ENCODE measurements around the gene NOS1. TPM values are rescaled to one million over a fixed set of nuclear protein-coding genes. Genes with fewer than 3 reads are reported as not detected.

The NOS1 gene
- polyA plus RNA-seq, 4 donors: 0.78 to 0.82 (median 0.82) TPM

Other genes starting within 250 kb of the NOS1 start
- 10 to 100 TPM; 58.0 to 64.6 (median 62.3) TPM for gene FBXO21, start 171.2 kb downstream of the NOS1 start, polyA plus RNA-seq (ENCODE audit: insufficient read length in 4 of 4)